NT2/D1 (cell line): Measurements from ENCODE around the gene CRYGN.
A peak's percentile ranks its signal among the peaks of the same experiment; 100 is the strongest.

ENCODE experiments used
- DNase-seq: peaks from one replicate; pipeline ENCODE4 v3.0.0-alpha.2; 2011; ENCODE audit warnings: low read depth, low spot score
- H3K27me3 ChIP-seq: 2 replicates; pipeline ENCODE4 v1.6.0; 2011; ENCODE audit warnings: mild to moderate bottlenecking; ENCODE audit not compliant: insufficient read length, insufficient read depth
- H3K36me3 ChIP-seq: 2 replicates; pipeline ENCODE4 v1.6.1; 2011; ENCODE audit warnings: mild to moderate bottlenecking, low read length, mixed read lengths; ENCODE audit not compliant: insufficient read depth, insufficient read length
- H3K4me1 ChIP-seq: 2 replicates; pipeline ENCODE4 v1.5.1; 2011; ENCODE audit not compliant: insufficient read depth, insufficient read length
- H3K4me3 ChIP-seq: 2 replicates; pipeline ENCODE4 v1.5.1; 2011; ENCODE audit warnings: low read depth; ENCODE audit not compliant: insufficient read length
- H3K9ac ChIP-seq: 2 replicates; pipeline ENCODE4 v1.6.0; 2011; ENCODE audit warnings: low read depth; ENCODE audit not compliant: insufficient read length
- H3K9me3 ChIP-seq: 2 replicates; pipeline ENCODE4 v1.5.1; 2011; ENCODE audit warnings: mild to moderate bottlenecking, low read length; ENCODE audit not compliant: insufficient read depth
- SUZ12 ChIP-seq: IDR thresholded peaks from 2 replicates; pipeline ENCODE4 v1.6.1; 2011; ENCODE audit not compliant: insufficient read length, insufficient read depth; ENCODE audit errors: extremely low read depth
- YY1 ChIP-seq: IDR thresholded peaks from 2 replicates; pipeline ENCODE4 v1.6.1; 2011; ENCODE audit not compliant: insufficient read length, insufficient read depth
- ZNF274 ChIP-seq: IDR thresholded peaks from 2 replicates; pipeline ENCODE4 v1.6.1; 2011; ENCODE audit warnings: mild to moderate bottlenecking, low read depth, low read length

CRYGN gene

DNA sequence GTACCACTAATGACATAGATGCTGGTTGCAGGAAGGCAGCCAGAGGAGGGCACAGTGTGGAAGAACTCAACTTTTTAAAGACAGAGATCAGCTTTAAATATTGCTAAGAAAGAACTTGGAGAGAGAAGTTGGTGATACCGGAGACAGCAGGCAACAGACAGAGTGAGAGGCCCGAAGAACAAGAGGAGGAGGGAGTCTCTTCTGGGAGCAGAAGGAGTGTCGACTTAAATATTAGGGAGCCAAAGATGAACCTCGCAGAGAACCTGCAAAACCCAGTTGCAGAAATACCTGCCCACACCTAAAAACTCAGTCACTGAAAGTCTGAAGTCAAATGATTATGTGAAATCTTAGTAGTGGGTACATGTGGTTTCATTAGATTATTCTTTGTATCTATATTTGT is 26.7 kb downstream of the CRYGN start:
- Histone ChIP-seq H3K4me3 (no peak overlapping the region), H3K36me3 (no peaks in the 10 kb centered on the region), H3K9ac (no peak overlapping the region), H3K4me1 (peaks cover 7% of the 10 kb centered on the region), H3K9me3 (no peaks in the 10 kb centered on the region), H3K27me3 (peaks cover 4% of the 10 kb centered on the region)
- no peak for DNase-seq
- TF ChIP-seq SUZ12, result no peak
- TF ChIP-seq YY1, result no peak
- TF ChIP-seq ZNF274, result no peak

- peaks cover 7% of the 10 kb centered on the region for H3K4me1 ChIP-seq
- H3K9ac ChIP-seq, result no peak overlapping the region
- TF ChIP-seq YY1 (no peak), SUZ12 (no peak), ZNF274 (no peak)
- no peaks in the 10 kb centered on the region for H3K9me3 ChIP-seq
- H3K4me3 ChIP-seq, result no peak overlapping the region
- DNase-seq, result no peak
- H3K27me3 ChIP-seq, result peaks cover 4% of the 10 kb centered on the region
- H3K36me3 ChIP-seq, result peaks cover under 1% of the 10 kb centered on the region
Measured at GRCh38 chr7:151412318-151412717, 27.6 kb downstream of the CRYGN start.

DNA sequence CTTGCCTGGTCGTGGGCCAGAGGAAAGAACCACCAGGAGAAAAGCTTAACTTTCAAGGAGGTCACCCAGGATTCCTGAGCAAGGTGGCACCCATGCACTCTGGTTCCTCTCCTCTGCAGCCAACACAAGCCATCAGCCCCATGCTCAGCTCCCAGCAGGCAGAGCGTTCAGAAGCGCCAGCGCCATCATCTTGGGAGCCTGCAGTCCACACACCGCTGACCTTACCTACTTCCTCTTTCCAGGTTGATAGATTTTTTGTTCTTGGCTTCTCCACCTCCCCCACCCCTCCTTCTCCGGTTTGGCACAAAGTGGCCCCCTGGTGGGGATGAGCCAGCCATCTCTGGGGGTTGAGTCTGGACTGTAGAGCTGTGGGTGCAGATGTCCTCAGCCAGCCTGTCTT is 28.4 kb downstream of the CRYGN start:
- peaks cover 4% of the 10 kb centered on the region for H3K27me3 ChIP-seq
- H3K4me3 ChIP-seq, result no peak overlapping the region
- TF ChIP-seq SUZ12 (no peak), YY1 (no peak), ZNF274 (no peak)
- H3K36me3 ChIP-seq, result peaks cover 4% of the 10 kb centered on the region
- DNase-seq, result no peak
- H3K4me1 ChIP-seq, result peaks cover 6% of the 10 kb centered on the region
- no peaks in the 10 kb centered on the region for H3K9me3 ChIP-seq
- peak overlapping the region; percentile 42 for H3K9ac ChIP-seq

DNA sequence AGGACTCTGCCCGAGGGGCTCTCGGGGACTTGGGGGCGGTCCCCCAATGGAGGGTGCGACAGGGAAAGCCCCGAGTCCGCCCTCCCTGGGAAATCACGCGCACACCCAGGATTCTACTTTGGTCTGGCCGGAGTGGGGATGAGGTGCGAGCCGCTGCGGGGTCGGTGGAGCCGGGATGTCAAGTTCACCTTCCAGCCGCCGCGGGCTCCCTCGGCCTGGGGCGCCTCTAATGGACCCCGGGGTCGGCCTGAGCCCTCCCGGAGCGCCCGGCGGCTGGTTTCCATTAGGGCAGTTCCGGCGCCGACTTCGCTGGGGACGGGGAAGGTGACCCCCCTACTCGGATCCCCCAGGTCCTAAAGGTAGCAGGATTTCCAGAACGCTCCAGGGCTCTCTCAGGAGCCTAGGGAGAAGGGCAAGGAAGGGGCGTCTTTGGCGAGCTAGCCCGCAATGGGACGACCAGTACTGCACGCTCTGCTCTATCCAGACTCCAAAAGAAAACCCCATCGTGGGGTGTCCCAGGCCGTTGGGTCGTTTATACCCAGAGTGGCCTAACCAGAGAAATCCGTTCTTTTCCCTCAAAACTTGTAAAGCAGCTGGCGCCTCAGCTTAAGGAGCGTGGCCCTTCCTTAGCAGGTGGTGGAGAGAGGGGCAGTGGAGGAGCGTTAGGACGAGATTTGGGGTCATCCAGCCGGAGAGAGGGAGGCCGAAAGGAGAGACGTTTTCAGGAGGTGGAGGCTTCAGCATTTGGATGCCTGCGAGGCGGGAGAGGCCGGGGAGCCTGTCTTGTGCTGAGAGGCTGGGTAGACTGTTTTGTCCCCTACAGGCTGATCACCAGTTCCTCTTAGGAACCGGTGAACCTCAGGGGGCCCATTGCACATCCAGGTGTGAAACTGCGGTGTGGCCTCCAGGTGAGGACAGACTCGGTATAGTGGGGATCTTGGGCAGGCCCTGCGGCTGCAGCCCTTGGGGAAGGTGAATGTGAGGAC is 29.2 kb downstream of the CRYGN start:
- H3K9ac ChIP-seq, result peak overlapping the region; percentile 84
- peaks cover 3% of the 10 kb centered on the region for H3K4me1 ChIP-seq
- peaks cover 5% of the 10 kb centered on the region for H3K36me3 ChIP-seq
- H3K4me3 ChIP-seq, result peak overlapping the region; percentile 66
- no peak for TF ChIP-seq YY1
- no peak for TF ChIP-seq SUZ12
- no peak for TF ChIP-seq ZNF274
- no peak for DNase-seq
- H3K27me3 ChIP-seq, result peaks cover 4% of the 10 kb centered on the region
- H3K9me3 ChIP-seq, result no peaks in the 10 kb centered on the region

- Histone ChIP-seq H3K9me3 (no peaks in the 10 kb centered on the region), H3K27me3 (peaks cover 4% of the 10 kb centered on the region), H3K4me3 (peak within 1 kb of the TSS; percentile 66), H3K9ac (peak within 1 kb of the TSS; percentile 84), H3K4me1 (peaks cover 3% of the 10 kb centered on the region), H3K36me3 (peaks cover 7% of the 10 kb centered on the region)
- TF ChIP-seq ZNF274 (no peak), SUZ12 (no peak), YY1 (no peak)
- DNase-seq, result no peak
Measured at GRCh38 chr7:151409667-151410404, 30.1 kb downstream of the CRYGN start, which contains the start of gene WDR86. Gene WDR86, minus strand, starts transcription at chr7:151410038. Its CDS starts 449 bp downstream, at chr7:151409589.

- peaks cover 3% of the 10 kb centered on the region for H3K4me1 ChIP-seq
- peaks cover 7% of the 10 kb centered on the region for H3K36me3 ChIP-seq
- peak overlapping the region; percentile 84 for H3K9ac ChIP-seq
- H3K9me3 ChIP-seq, result no peaks in the 10 kb centered on the region
- peaks cover 4% of the 10 kb centered on the region for H3K27me3 ChIP-seq
- no peak for DNase-seq
- H3K4me3 ChIP-seq, result peak overlapping the region; percentile 66
- TF ChIP-seq SUZ12 (no peak), ZNF274 (no peak), YY1 (no peak)
Measured at GRCh38 chr7:151408839-151409666, 30.9 kb downstream of the CRYGN start.

DNA sequence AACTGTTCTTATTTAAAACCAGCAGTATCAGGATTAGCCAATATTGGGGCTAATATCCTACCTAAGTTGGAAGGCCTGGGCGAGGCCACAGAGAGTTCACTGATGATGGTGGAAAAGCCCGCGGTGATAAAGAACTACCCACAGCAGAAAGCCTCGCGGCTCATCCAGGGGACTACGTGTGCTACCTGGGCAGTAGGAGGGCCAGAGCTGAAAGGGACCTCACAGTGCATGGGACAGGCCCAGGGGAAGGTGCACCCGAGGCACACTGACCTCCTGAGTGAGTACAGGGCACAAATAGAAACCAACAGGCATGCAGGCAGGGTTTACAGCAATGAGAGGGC is 31.5 kb downstream of the CRYGN start:
- H3K9ac ChIP-seq, result peak overlapping the region; percentile 50
- TF ChIP-seq SUZ12 (no peak), ZNF274 (no peak), YY1 (no peak)
- H3K36me3 ChIP-seq, result peaks cover 7% of the 10 kb centered on the region
- peaks cover 4% of the 10 kb centered on the region for H3K27me3 ChIP-seq
- no peak for DNase-seq
- H3K4me3 ChIP-seq, result peak overlapping the region; percentile 66
- H3K4me1 ChIP-seq, result peaks cover 3% of the 10 kb centered on the region
- no peaks in the 10 kb centered on the region for H3K9me3 ChIP-seq
